Ovary (tissue), 3 donors: ENCODE results near the gene NTNG2.

Experiments used
- CTCF ChIP-seq, 3 donors: fragments of 450-650 bp in 2 of 3; fragments of 200-600 bp in 1 of 3; IDR thresholded peaks; one replicate each; pipeline versions ENCODE4 v1.5.1 to v1.8.0; 2016 to 2022; ENCODE audit warnings: antibody characterized with exemption in 3 of 3, mild to moderate bottlenecking in 1 of 3
- EP300 ChIP-seq: sonication (generic); formaldehyde crosslinking; IDR thresholded peaks from one replicate; pipeline ENCODE4 v1.6.1; 2017; ENCODE audit warnings: antibody characterized with exemption
- POLR2A ChIP-seq: fragments of 450-650 bp; IDR thresholded peaks from one replicate; pipeline ENCODE4 v1.6.1; 2017; ENCODE audit warnings: antibody characterized with exemption, mild to moderate bottlenecking, moderate library complexity
- donor health status: DM: no; HTN: no; CAD: no.

- TF ChIP-seq POLR2A (no peak), CTCF (IDR thresholded peaks at IDR 0.05) (no peak), EP300 (no peak)
Observed at GRCh38 chr9:132154863-132155567, 6.8 kb upstream of the NTNG2 start.
